ENCODE results near the gene BET1L.
"Not testable (repeated sequence)": the region's sequence is repeated elsewhere in the genome, so short reads cannot be mapped to it uniquely, and the experiment has no call there.

BET1L gene, protein sequence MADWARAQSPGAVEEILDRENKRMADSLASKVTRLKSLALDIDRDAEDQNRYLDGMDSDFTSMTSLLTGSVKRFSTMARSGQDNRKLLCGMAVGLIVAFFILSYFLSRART

DNA sequence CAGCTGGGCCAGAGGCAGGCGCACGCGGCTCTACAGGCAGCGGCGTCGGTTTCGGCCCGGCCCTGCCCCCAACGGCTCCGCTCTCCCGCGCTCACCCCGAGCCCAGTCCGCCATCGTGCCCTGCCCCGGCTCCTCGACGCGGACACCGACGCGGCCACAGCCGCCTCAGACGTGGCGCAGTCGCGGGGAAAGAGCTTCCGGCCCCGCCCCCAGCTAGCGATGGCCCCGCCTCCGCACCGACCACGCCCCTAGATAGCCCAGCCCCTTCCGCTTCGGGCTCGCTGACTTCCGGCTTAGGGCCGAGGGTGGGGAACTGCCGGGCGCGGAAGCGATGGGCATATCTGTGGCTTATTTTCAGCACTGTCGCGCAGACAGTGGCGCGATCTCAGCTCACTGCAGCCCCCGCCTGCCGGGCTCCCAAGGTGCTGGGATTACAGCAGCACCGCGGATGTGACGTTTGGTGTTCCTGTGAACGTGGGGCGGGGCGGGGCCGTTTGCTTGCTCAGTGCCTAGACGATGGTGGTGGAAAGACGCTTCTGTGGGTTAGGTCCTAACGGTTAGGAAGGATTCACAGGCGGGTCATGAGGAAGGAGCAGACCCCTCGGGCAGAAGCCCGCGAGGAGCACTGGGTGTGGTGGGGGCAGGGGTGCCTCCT is at the start of gene BET1L, which contains the start of gene RIC8A:
BET1L (minus strand) TSS at position 192 of the 655 bp plus-strand sequence; CDS start at position 114, 78 bp downstream.
RIC8A (plus strand) TSS at position 501 of the 655 bp plus-strand sequence. CDS start 1,147 bp downstream, outside the sequence.
- peak; percentile 91 to 98 for DNase-seq (ENCODE audit: low read depth in 2 of 2)

DNA sequence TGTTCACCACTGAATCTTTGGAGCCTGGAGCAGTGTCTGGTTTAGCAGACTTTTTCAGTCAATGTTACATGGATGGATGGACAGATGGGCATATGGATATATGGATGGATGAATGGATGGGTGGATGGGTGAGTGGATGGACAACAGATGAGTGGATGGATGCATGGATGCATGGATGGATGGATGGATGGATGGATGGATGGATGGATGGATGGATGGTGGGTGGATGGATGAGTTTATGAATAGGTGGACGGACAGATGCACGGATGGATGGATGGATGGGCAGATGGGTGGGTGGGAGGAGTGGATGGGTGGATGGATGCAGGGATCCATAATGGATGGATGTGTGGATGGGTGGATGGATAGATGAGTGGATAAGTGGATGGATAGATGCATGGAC is 48.6 kb upstream of the BET1L start:
- DNase-seq (ENCODE audit: low read depth in 2 of 2): no peak

DNA sequence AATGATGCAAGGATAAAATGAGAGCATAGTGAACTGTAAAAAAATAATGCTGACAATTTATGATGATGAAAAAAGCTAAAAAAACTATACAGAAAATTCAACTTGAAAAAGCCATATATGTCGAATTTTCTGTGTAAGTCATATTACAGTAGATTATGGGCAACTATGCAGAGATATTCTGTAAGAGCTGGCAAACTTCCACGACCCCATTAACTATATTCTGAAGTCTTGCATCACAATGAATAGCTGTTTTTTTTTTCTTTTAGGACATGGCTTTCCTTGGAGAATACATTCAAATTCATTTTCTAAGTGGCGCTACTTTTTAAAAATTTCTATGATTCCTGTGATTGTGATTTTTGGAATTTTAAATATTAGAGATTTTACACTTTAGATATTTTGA is 48.0 kb upstream of the BET1L start:
- no peak for DNase-seq (ENCODE audit: low read depth in 2 of 2)

DNA sequence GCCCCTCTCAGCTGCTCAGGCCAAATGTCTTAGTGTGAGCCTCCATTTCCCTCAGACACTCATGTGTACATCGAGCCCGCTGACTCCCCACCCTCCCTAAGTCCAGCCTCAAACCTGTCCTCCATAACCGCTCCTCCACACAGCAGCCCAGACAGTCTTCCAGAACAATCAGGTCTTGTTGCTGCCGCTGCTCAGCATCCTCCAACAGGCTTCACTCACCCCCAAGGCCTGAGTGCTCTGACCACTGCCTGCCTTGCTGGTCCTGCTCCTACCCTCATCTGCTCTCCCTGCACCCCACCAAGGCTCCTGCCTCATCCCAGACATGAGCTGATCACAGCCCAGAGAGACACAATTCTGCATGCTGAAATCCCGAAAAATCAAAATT is 46.7 kb upstream of the BET1L start:
- DNase-seq (ENCODE audit: low read depth in 2 of 2): no peak

DNA sequence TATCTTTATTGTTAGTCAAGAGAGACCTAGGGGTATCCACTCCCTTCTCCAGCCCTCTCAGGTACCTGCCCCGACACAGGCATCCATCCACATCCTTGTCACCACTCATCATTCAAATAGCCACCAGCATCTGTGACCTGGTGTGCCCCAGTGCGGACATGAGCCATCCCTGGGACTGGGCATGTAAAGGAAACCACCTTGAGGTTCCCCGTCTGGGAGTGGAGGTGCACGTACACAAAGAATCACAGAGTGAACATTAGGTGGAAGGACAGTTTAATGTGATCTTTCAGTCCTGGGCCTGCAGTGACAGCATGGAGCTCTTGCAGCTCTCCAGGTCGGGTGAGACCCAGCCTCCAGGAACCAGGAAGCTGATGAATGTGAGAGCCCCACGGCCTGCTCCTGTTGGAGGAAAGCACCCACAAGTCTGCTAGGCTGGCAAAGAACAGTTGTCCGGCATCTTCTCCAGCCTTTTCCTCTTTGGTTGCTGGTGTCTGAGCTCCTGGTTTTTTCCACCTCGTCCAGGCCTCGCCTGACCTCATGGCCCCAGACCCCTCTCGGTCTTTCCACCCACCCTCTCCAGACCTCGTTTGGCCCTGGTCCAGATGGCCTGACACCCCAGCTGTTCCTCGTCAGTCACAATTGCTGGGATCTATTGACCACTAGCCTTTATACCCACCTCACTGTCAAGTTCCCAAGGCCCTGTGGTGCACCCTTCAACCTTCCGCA is 46.1 kb upstream of the BET1L start:
- no peak for DNase-seq (ENCODE audit: low read depth in 2 of 2)

DNA sequence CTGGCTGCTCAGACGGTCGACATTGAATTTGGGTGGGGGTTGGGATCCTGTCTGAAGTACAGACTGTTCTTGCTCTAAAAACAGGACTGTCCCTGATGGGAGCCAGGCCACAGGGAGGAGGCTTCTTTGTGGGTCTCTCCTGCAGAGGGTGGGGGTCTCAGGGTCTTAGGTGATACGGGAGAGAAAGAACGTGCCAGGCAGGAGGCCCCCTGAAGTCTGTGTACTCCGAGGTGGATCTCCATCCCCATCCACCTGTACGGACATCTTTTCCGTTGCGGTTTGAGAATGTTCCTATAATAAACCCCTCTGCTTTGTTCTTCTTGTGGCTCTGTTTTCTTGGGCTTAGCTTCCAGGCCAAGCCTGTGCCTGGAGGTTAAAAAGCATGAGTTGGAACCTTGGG is 45.5 kb upstream of the BET1L start:
- no peak for DNase-seq (ENCODE audit: low read depth in 2 of 2)

DNA sequence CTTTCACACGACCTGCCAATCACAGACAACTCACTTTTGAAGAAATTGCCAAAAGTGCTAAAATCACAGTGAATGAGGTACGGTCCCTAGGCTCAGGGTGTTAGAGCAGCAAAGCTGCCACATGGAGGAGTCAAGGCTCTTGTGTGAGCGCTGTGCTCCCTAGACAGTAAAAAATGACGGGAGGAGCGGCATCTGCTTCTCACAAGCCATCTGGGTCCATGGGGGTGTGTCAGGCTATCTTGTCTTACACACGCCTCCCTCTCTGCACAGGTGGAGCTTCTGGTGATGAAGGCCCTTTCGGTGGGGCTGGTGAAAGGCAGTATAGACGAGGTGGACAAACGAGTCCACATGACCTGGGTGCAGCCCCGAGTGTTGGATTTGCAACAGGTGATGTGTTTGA is 44.4 kb upstream of the BET1L start:
- DNase-seq (ENCODE audit: low read depth in 2 of 2): no peak

DNA sequence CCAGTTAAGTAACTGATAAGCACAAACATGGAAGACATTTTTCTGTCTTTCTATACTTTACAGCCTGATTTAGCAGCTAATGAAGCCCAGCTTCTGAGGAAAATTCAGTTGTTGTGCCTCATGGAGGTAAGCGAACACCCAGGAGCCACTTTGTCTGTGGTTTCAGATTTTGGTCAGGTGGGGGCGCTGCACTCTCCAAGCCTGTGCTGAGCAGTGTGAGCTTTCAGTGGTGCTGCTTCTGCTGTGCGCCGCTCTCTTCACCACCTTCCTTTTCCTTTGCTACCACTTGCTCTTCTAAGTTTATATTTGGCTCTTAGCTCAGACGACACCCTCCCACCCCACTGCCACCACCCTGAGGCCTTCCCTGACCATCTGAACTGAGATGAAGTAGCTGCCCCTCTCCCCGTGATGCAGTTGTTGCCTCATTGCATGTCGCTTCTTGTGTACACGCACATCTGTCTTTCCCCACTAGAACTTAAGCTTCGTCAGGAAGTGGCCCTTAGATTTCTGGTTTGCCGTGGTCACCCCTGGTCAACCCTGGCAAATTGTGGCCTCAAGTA is 43.6 kb upstream of the BET1L start:
- DNase-seq (ENCODE audit: low read depth in 2 of 2): peak; percentile 66 to 74

DNA sequence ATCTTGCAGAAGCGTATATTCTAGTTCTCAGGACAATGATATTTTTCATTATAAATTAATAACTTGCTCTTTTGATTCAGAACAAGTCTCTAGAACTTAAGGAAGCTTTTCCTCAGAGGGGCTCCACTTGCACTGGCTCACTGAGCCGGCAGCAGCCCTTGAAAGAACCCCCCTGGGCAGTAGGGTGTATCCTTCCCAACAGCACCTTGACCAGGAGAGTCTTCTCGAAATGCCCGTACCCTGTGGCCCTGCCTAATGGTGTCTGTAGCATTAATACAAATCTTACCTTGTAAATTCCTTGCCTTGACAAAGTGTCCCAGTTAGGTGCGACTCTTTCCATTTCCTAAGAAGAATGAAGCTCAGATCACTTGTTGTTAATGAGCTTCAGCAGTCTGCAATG is 43.1 kb upstream of the BET1L start:
- no peak for DNase-seq (ENCODE audit: low read depth in 2 of 2)

DNA sequence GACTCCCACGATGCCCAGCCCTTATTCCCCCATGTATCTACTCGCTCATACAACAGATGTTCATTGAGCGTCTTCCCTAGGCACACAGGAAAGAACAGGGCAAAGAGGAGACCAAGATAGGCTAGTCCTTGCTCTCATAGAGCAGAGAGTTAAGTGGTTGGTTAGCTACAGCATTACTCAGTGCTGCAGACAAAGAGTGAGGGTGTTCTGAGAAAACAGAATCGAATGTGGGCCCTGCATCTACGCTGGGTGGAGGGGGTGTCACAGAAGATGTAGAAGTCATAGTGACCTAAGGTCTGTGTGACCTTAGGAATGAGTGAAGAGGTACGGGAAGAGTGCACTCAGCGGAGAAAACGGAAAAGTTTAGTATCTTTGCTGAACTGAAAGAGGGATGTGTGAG is 41.9 kb upstream of the BET1L start:
- no peak for DNase-seq (ENCODE audit: low read depth in 2 of 2)

DNA sequence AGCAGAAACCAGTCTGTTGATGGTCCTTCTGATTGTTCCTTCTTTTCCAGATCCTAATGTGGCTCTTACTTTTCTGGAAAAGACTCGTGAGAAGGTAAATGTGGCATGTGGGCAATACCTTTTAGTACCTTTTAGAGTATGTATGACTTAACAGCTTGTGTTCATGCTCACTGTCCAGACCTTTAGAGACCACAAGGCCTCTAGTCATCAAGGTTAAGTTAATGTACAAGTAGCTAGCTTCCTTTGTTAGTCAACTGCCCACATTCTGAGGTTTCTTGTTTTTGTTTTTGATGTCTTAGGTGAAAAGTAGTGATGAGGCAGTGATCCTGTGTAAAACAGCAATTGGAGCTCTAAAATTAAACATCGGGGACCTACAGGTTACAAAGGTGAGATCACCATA is 37.2 kb upstream of the BET1L start:
- DNase-seq (ENCODE audit: low read depth in 2 of 2): no peak

DNA sequence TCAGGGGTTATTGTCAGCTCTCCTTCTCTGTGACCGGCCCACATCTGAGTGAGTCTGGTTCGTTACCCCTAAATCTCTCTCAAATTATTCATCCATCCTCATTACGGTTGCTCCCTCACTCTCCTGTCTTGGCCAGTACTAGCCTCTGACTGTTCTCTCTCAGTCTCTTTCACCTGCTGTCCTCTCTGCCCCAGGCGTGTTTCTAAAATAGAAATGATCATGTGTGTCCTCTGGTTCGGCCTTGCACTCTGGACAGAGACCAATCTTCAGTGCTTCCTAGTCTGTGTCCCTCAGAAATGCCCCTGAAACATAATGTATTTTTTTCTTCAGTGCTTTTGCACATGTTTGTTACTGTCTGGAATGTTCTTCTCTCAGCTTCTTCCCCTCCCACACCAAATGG is 34.4 kb upstream of the BET1L start:
- no peak for DNase-seq (ENCODE audit: low read depth in 2 of 2)

DNA sequence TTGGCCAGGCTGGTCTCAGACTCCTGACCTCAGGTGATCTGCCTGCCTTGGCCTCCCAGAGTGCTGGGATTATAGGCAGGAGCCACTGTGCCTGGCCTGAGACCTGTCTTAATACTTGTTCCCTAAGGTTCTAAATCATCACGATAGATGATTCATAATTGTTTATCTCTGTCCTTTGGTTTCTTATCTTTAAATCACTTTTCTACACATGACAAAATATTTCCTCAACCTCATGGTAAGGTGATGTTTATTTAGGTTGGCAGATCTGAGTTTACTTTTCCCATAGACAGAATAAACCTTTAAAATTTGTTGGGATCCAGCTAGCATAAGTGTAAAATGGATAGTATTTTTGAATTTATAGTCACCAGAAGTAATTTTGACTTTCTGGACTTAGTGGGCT is 33.1 kb upstream of the BET1L start:
- DNase-seq (ENCODE audit: low read depth in 2 of 2): no peak

DNA sequence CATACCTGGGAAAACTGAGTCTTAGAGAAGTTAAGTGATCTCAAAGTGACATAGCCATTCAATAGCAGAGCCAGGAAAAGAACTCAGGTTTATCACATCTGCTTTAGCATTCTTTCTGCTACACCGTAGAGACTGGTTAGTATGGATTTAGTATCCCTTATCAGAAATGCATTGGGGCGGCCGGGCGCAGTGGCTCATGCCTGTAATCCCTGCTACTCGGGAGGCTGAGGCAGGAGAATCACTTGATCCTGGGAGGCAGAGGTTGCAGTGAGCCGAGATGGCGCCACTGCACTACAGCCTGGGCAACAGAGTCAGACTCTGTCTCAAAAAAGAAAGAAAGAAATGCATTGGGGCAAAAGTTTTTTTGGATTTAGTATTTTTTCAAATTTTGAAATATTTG is 31.1 kb upstream of the BET1L start:
- not testable (repeated sequence) for DNase-seq (ENCODE audit: low read depth in 2 of 2)

DNA sequence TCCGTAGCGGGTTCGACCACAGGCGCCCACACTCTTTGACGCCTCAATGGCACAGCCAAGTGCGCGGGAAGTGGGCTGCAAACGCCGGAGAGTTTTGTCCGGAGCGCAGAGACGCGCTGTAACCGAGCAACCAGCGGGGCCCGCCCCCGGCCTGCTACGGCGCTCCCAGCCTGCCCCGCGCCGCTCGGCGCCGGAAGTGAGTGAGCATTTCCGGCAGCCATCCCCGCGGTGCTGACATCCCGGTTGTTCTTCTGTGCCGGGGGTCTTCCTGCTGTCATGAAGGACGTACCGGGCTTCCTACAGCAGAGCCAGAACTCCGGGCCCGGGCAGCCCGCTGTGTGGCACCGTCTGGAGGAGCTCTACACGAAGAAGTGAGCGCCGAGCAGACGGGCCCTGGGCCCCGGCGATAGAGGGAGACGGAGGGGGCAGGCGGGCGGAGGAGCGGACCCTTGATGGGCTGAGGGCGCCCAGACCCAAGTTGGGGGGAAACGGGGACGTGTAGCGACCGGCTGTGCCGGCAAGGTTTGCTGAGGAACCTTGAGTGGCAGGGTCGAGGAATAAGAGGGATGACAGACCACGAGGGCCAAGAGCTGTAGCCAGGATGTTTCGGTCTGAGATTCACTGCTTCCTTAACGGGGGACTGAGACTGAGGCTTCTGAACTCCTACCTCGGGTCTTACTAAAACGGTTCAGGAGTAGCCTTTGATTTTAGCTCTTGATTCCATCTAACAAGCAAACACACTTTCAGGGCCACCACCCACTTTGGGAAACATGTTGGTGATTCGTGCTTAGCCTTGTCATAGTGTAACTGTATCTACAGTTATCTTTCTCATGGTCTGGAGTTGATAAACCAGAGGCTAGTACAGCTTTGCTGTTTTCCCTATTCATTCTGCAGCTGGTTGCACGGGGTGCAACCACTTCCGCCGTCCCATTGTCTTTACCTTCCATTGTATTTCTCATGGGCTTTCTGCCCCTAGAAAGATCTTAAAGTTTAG is 29.9 kb upstream of the BET1L start, which contains the start of gene PSMD13:
PSMD13 (plus strand) TSS at position 203 of the 994 bp plus-strand sequence; CDS start at position 277, 74 bp downstream.
- DNase-seq (ENCODE audit: low read depth in 2 of 2): peak; percentile 69 to 76

DNA sequence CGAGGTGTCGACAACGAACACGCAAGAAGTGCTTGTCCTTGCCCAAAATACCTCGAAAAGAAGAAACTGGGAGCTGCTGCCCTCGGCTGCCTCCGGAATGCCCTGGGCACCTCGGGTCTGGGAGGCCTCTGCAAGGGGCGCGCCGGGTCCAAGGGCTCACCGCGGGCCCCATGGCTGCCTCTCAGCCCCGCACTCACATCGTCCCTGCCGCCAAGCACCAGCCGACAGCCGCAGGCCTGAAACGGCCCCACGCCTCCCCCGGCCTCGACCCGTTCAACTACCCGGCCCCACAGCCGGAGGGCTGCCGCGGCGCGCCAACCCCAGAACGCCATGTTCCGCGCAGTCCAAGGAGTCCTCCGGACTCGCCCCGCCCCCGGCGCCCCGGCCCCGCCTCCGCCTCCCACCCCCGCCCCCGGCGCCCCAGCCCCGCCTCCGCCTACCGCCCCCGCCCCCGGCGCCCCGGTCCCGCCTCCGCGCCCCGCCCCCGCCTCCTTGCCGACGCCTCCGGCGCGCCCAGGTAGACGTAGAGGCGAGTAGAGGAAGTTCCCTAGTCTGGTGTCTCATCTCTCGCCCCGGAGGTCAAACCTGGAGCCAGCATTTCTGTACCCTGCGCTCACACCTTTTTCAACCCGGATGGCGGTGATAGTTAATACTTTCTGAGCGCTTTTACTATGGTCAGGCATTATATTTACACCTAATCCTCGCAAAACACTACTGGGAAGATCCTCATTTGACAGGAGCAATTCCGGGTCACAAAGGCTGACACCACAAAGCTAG is 29.0 kb upstream of the BET1L start, which contains the start of gene SIRT3:
SIRT3 (minus strand) TSS at position 346 of the 777 bp plus-strand sequence; CDS start at position 332, 14 bp downstream.
- DNase-seq (ENCODE audit: low read depth in 2 of 2): peak; percentile 68 to 72

DNA sequence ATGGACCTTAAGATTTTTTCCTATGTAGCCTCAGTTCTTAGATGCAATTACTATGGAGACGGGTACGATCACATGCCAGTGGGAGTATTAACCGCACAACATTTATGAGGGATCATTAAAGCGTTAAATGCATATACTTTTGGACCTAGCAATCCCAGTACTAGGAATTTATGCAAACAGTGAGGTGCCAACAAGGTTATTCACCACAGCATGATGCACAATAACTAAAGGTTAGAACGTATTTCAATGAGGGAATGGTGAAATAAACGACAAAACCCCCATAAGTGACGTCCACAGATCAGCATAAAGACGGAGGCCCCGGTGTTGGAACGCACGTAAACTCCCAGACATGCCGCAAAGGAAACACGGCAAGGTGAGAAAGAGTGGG is 28.4 kb upstream of the BET1L start:
- DNase-seq (ENCODE audit: low read depth in 2 of 2): peak in 1 of 2 donors; percentile 36

DNA sequence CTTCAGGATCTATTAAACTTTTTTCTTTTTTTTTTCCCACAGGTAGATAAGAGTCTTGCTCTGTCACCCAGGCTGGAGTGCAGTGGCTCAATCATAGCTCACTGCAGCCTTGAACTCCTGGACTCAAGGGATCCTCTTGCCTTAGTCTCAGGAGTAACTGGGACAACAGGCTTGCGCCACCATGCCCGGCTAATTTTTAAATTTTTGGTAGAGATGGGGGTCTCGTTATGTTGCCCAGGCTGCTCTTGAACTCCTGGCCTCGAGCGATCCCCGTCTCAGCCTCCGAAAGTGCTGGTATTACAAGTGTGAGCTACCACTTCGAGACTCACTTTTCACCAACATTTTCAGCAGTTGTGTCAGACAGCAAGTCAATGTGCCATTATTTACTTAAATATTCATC is 28.0 kb upstream of the BET1L start:
- DNase-seq (ENCODE audit: low read depth in 2 of 2): no peak

DNA sequence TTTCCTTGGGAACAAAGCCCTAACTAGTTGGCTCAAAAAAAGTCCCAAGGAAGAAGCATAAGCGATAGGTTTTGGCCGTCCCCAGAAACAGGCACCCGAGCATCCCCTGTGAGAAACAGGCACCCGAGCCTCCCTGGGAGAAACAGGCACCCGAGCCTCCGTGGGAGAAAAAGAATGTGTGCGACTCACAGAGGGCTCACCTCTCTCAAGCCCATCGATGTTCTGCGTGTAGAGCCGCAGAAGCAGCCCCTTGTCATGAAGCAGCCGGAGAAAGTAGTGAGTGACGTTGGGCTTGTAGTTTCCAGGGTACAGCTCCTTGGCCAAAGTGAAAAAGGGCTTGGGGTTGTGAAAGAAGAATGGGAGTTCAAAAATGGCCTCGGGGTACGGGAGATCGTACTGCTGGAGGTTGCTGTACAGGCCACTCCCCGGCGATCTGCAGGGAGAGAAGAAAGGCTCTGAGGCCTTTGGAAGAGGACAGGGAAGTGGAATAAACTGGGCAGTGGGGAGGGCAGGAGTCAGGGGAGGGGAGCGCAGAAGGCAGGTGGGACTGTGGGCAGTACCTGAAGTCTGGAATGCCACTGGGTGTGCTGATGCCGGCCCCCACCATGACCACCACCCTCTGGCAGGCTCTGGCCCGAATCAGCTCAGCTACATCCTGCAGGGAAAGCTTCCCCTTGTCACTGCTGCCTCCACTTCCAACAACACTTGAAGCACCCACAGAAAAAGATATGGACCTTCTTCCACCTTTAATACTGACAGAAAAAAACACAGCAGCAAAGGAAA is 25.8 kb upstream of the BET1L start:
- no peak for DNase-seq (ENCODE audit: low read depth in 2 of 2)

DNA sequence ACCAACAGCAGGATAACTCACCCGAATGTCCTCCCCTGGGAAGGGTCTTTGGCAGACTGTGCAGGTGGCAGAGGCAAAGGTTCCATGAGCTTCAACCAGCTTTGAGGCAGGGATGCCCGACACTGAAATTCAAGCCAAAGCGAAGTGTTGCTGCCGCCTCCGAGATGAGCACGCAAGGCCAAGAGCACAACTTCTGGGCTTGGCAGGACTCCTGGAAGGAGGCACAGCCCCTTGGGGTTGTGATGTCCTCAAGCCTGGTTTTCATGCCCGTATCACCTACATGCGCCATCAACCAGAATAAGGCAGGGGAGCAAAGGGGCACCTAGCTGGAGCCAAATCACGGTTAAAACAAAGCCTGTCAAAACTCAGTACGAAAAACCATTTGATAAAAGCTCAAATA is 23.2 kb upstream of the BET1L start:
- no peak for DNase-seq (ENCODE audit: low read depth in 2 of 2)
